Fibroblast of lung (primary cell): ENCODE results near the gene TLCD3B. TPM values are rescaled to one million over a fixed set of nuclear protein-coding genes. Genes with fewer than 3 reads are reported as not detected.

Source experiments
- DNase-seq, 2 donors: peaks; one replicate each; pipeline versions ENCODE4 v3.0.0 to v3.0.0-alpha.2; 2010; ENCODE audit warnings: low read depth in 2 of 2
- H2AFZ ChIP-seq: 2 replicates; pipeline ENCODE4 v1.5.1; 2012; ENCODE audit warnings: low read length, control low read depth, inconsistent platforms
- H3K27ac ChIP-seq: 2 replicates; pipeline ENCODE4 v1.5.1; 2011; ENCODE audit warnings: low read length, control low read depth; ENCODE audit not compliant: insufficient read depth
- H3K27me3 ChIP-seq: 2 replicates; pipeline ENCODE4 v1.5.1; 2011; ENCODE audit warnings: mild to moderate bottlenecking, low read length; ENCODE audit not compliant: control insufficient read depth, insufficient read depth
- H3K36me3 ChIP-seq: 2 replicates; pipeline ENCODE4 v1.5.1; 2011; ENCODE audit warnings: low read length; ENCODE audit not compliant: control insufficient read depth, insufficient read depth
- H3K4me1 ChIP-seq: 2 replicates; pipeline ENCODE4 v1.5.1; 2011; ENCODE audit warnings: low read length; ENCODE audit not compliant: control insufficient read depth, insufficient read depth; ENCODE audit errors: extremely low read depth
- H3K4me2 ChIP-seq: 2 replicates; pipeline ENCODE4 v1.5.1; 2011; ENCODE audit warnings: low read length, control low read depth; ENCODE audit not compliant: insufficient read depth; ENCODE audit errors: extremely low read depth
- H3K4me3 ChIP-seq, 4 experiments: fragments of 200-600 bp in 1 of 4; sonication (generic) in 1 of 4; replicated peaks in 1 of 4; 2 replicates each; pipeline ENCODE4 v1.5.1; 2011 to 2016; ENCODE audit warnings: low read length in 4 of 4, low read depth in 3 of 4, mild to moderate bottlenecking in 3 of 4, control low read depth in 2 of 4, inconsistent platforms in 1 of 4, mixed read lengths in 1 of 4; ENCODE audit not compliant: insufficient read depth in 1 of 4; ENCODE audit errors: control extremely low read depth in 1 of 4
- H3K79me2 ChIP-seq: 2 replicates; pipeline ENCODE4 v1.5.1; 2012; ENCODE audit warnings: mild to moderate bottlenecking, low read length, inconsistent platforms; ENCODE audit not compliant: control insufficient read depth, insufficient read depth
- H3K9ac ChIP-seq: 2 replicates; pipeline ENCODE4 v1.5.1; 2011; ENCODE audit warnings: mild to moderate bottlenecking, low read length, control low read depth; ENCODE audit not compliant: insufficient read depth
- H3K9me3 ChIP-seq: 2 replicates; pipeline ENCODE4 v1.5.1; 2012; ENCODE audit warnings: low read depth, low read length; ENCODE audit not compliant: control insufficient read depth, insufficient read depth
- H4K20me1 ChIP-seq: 2 replicates; pipeline ENCODE4 v1.5.1; 2011; ENCODE audit warnings: low read length; ENCODE audit not compliant: control insufficient read depth, insufficient read depth; ENCODE audit errors: extremely low read depth
- EZH2 ChIP-seq: IDR thresholded peaks from 2 replicates; pipeline ENCODE4 v1.5.1; 2012; ENCODE audit warnings: low read length, control low read depth, mild to moderate bottlenecking; ENCODE audit errors: missing control alignments
- polyA plus RNA-seq, 2 donors: library from polyadenylated mRNA; depleted of rRNA in 1 of 2; stranded (reverse) in 1 of 2; unstranded in 1 of 2; fragments of >200 nt; gene quantifications; 2 replicates each; pipeline ENCODE4 v1.2.1, GENCODE V29; 2011 to 2012; ENCODE audit warnings: missing spikeins in 1 of 2
- total RNA-seq: library from RNA; depleted of rRNA; stranded (reverse); fragments of >200 nt; gene quantifications from 2 replicates; pipeline ENCODE4 v1.2.1, GENCODE V29; 2014
- TF ChIP-seq, protein P1 (sequence below), 2 donors: IDR thresholded peaks in 1 of 2; conservative IDR thresholded peaks in 1 of 2; 1 replicate in 1 of 2; 2 replicates in 1 of 2; pipeline ENCODE4 v1.5.1; 2011 to 2012; ENCODE audit warnings: low read length in 2 of 2, control low read depth in 1 of 2, inconsistent platforms in 1 of 2, low read depth in 1 of 2, mild to moderate bottlenecking in 1 of 2

TLCD3B gene
- total and polyA plus RNA-seq, 2 donors (not counting 1 experiment from before 2014, with no cell fraction given) = not detected

DNA sequence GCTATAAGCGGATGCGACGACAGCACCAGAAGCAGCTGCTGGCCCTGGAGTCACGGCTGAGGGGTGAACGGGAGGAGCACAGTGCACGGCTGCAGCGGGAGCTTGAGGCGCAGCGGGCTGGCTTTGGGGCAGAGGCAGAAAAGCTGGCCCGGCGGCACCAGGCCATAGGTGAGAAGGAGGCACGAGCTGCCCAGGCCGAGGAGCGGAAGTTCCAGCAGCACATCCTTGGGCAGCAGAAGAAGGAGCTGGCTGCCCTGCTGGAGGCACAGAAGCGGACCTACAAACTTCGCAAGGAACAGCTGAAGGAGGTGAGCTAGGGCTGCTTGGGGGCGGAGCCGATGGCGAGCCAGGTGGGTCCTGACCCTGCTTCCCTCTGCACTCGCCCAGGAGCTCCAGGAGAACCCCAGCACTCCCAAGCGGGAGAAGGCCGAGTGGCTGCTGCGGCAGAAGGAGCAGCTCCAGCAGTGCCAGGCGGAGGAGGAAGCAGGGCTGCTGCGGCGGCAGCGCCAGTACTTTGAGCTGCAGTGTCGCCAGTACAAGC is 45.7 kb downstream of the TLCD3B start:
- Histone ChIP-seq H3K4me2 (no peak overlapping the region), H3K9me3 (no peaks in the 10 kb centered on the region), H3K36me3 (peaks cover 42% of the 10 kb centered on the region), H3K4me1 (no peaks in the 10 kb centered on the region), H3K27ac (no peak overlapping the region), H3K79me2 (no peaks in the 10 kb centered on the region), H4K20me1 (no peaks in the 10 kb centered on the region), H3K27me3 (no peaks in the 10 kb centered on the region), H2AFZ (no peak overlapping the region), H3K4me3 (no peak overlapping the region), H3K9ac (no peak overlapping the region)
- TF ChIP-seq, protein P1, sequence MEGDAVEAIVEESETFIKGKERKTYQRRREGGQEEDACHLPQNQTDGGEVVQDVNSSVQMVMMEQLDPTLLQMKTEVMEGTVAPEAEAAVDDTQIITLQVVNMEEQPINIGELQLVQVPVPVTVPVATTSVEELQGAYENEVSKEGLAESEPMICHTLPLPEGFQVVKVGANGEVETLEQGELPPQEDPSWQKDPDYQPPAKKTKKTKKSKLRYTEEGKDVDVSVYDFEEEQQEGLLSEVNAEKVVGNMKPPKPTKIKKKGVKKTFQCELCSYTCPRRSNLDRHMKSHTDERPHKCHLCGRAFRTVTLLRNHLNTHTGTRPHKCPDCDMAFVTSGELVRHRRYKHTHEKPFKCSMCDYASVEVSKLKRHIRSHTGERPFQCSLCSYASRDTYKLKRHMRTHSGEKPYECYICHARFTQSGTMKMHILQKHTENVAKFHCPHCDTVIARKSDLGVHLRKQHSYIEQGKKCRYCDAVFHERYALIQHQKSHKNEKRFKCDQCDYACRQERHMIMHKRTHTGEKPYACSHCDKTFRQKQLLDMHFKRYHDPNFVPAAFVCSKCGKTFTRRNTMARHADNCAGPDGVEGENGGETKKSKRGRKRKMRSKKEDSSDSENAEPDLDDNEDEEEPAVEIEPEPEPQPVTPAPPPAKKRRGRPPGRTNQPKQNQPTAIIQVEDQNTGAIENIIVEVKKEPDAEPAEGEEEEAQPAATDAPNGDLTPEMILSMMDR (conservative IDR thresholded peaks at IDR 0.05 in 1 of 2, IDR thresholded peaks at IDR 0.05 in 1 of 2; ENCODE audit: low read depth in 1 of 2, low read length in 2 of 2) = no peak
- no peak for TF ChIP-seq EZH2
- no peak for DNase-seq

DNA sequence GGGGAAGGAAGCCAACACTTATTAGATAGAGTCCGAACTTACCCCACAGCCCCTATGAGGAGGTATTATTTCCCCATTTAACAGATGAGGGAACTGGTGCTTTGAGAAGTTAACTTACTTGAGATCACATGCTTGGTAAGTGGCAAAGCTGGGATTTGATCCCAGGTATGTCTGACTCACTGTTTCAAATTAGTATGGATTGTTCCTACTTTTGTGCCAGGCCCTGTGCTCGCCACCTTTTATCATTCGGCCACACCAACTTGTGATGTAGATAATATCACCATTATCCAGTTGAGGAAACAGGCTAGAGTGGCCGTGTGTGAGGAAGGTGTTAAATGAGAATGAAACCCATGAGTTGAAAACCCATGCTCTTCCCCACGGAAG is 46.3 kb downstream of the TLCD3B start:
- Histone ChIP-seq H3K4me3 (no peak overlapping the region), H3K79me2 (no peaks in the 10 kb centered on the region), H2AFZ (no peak overlapping the region), H3K9me3 (no peaks in the 10 kb centered on the region), H3K4me1 (no peaks in the 10 kb centered on the region), H3K9ac (no peak overlapping the region), H3K4me2 (no peak overlapping the region), H3K27me3 (no peaks in the 10 kb centered on the region), H3K27ac (no peak overlapping the region), H3K36me3 (peaks cover 46% of the 10 kb centered on the region), H4K20me1 (no peaks in the 10 kb centered on the region)
- DNase-seq = no peak
- TF ChIP-seq, protein P1 (conservative IDR thresholded peaks at IDR 0.05 in 1 of 2, IDR thresholded peaks at IDR 0.05 in 1 of 2; ENCODE audit: low read depth in 1 of 2, low read length in 2 of 2) = no peak

DNA sequence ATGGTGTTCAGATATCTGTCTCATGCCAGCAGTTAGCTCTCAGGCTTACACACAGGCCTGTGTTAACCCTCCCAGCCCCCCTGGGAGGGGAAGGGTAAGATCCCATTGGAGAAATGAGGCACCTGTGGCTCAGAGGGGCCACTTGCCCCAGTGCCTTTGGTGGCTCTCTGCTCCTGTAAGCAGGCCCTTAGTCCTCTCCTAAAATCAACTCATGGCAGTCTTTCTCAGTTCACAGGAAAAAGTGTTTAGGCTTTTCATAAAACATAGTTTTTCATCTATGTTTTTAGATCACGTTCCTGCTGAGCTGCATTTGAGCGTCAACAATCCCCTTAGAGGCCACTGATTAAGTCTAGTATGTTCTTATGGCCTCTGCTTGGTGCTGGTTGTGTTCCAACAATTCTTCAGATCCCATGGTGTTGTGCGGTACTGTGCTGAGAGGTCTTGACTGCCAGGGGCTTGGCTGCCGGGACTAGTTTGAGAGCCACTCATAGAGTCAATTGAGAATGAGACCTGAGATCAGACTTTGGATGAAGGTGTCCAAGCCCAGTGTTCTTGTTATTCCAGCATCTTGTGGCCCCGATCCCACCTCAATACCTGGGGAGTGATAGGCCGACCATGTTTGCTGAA is 46.8 kb downstream of the TLCD3B start:
- H3K79me2 ChIP-seq = no peaks in the 10 kb centered on the region
- H2AFZ ChIP-seq = no peak overlapping the region
- H3K9ac ChIP-seq = no peak overlapping the region
- H3K36me3 ChIP-seq = peaks cover 51% of the 10 kb centered on the region
- no peaks in the 10 kb centered on the region for H3K27me3 ChIP-seq
- no peak for DNase-seq
- H3K27ac ChIP-seq = no peak overlapping the region
- no peaks in the 10 kb centered on the region for H4K20me1 ChIP-seq
- no peak overlapping the region for H3K4me3 ChIP-seq
- H3K4me2 ChIP-seq = no peak overlapping the region
- no peaks in the 10 kb centered on the region for H3K9me3 ChIP-seq
- no peaks in the 10 kb centered on the region for H3K4me1 ChIP-seq
- TF ChIP-seq EZH2 = no peak
- TF ChIP-seq, protein P1 (conservative IDR thresholded peaks at IDR 0.05 in 1 of 2, IDR thresholded peaks at IDR 0.05 in 1 of 2; ENCODE audit: low read depth in 1 of 2, low read length in 2 of 2) = no peak
